ENCODE data around the gene DSCAM. TPM values are rescaled to one million over a fixed set of nuclear protein-coding genes. Genes with fewer than 3 reads are reported as not detected.

DSCAM gene
- total and polyA plus RNA-seq, 10 of the 15 experiments (the other 5 are each of a cell fraction or from before 2014, with no cell fraction given) = not detected

DNA sequence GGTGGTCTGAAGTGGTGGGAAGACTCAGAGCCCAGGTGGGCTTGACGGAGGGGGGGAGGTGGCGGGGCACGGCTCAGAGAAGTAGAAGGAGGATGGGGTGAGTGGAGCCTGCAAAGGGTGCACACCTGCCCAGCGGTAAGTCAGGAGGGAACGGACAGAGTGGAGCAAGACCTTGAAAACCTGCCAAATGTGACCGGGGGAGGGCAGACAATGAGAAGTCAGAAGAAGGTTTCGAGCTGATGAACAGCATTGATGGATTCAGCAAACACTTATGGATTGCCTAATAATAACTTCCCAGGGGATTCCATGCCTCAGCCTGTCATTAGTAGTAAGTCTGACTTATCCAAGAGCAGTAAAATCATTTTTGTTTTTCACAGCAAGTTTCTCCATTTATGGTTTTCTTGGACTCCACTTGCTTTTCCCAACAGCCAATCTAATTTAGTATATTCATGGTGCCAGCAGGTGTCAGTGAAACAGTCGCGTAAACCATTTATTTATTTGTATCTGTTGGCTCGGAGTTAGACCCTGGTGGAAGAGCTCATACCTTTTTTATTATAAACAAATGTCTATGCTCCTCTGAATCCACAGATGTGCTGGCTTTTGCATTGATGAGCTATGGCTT is 700.6 kb downstream of the DSCAM start:
- Histone ChIP-seq H3K27ac (ENCODE audit: control insufficient read depth, insufficient read depth) (no peak overlapping the region), H3K4me3 (no peak overlapping the region), H3K79me2 (ENCODE audit: control insufficient read depth, insufficient read depth, low read length) (no peaks in the 10 kb centered on the region), H2AFZ (ENCODE audit: control insufficient read depth, low read depth, low read length) (no peak overlapping the region), H3K4me2 (ENCODE audit: control insufficient read depth, insufficient read depth) (no peak overlapping the region), H3K36me3 (ENCODE audit: control insufficient read depth in 2 of 2, insufficient read depth in 2 of 2, low read length in 1 of 2) (no peaks in the 10 kb centered on the region), H4K20me1 (ENCODE audit: control insufficient read depth, insufficient read depth) (no peaks in the 10 kb centered on the region), H3K27me3 (replicated peaks in 1 of 2; ENCODE audit: control insufficient read depth in 2 of 2, insufficient read depth in 2 of 2, low read length in 1 of 2) (no peaks in the 10 kb centered on the region), H3K9me3 (replicated peaks; ENCODE audit: control insufficient read depth, insufficient read depth, low read length) (no peaks in the 10 kb centered on the region; the same call in 2 of the 3 replicates), H3K4me1 (ENCODE audit: control insufficient read depth, insufficient read depth, low read length) (no peaks in the 10 kb centered on the region), H3K9ac (ENCODE audit: control insufficient read depth, insufficient read depth, low read length) (no peak overlapping the region)
- no peak for TF ChIP-seq BMI1 (IDR thresholded peaks at IDR 0.05; ENCODE audit: borderline replicate concordance)
- no peak for TF ChIP-seq TCF3 (IDR thresholded peaks at IDR 0.05; ENCODE audit: borderline replicate concordance, insufficient read depth, low read depth, low read length)
- TF ChIP-seq, protein P1, sequence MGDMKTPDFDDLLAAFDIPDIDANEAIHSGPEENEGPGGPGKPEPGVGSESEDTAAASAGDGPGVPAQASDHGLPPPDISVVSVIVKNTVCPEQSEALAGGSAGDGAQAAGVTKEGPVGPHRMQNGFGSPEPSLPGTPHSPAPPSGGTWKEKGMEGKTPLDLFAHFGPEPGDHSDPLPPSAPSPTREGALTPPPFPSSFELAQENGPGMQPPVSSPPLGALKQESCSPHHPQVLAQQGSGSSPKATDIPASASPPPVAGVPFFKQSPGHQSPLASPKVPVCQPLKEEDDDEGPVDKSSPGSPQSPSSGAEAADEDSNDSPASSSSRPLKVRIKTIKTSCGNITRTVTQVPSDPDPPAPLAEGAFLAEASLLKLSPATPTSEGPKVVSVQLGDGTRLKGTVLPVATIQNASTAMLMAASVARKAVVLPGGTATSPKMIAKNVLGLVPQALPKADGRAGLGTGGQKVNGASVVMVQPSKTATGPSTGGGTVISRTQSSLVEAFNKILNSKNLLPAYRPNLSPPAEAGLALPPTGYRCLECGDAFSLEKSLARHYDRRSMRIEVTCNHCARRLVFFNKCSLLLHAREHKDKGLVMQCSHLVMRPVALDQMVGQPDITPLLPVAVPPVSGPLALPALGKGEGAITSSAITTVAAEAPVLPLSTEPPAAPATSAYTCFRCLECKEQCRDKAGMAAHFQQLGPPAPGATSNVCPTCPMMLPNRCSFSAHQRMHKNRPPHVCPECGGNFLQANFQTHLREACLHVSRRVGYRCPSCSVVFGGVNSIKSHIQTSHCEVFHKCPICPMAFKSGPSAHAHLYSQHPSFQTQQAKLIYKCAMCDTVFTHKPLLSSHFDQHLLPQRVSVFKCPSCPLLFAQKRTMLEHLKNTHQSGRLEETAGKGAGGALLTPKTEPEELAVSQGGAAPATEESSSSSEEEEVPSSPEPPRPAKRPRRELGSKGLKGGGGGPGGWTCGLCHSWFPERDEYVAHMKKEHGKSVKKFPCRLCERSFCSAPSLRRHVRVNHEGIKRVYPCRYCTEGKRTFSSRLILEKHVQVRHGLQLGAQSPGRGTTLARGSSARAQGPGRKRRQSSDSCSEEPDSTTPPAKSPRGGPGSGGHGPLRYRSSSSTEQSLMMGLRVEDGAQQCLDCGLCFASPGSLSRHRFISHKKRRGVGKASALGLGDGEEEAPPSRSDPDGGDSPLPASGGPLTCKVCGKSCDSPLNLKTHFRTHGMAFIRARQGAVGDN (IDR thresholded peaks at IDR 0.05) = no peak
- TF ChIP-seq, protein P2, sequence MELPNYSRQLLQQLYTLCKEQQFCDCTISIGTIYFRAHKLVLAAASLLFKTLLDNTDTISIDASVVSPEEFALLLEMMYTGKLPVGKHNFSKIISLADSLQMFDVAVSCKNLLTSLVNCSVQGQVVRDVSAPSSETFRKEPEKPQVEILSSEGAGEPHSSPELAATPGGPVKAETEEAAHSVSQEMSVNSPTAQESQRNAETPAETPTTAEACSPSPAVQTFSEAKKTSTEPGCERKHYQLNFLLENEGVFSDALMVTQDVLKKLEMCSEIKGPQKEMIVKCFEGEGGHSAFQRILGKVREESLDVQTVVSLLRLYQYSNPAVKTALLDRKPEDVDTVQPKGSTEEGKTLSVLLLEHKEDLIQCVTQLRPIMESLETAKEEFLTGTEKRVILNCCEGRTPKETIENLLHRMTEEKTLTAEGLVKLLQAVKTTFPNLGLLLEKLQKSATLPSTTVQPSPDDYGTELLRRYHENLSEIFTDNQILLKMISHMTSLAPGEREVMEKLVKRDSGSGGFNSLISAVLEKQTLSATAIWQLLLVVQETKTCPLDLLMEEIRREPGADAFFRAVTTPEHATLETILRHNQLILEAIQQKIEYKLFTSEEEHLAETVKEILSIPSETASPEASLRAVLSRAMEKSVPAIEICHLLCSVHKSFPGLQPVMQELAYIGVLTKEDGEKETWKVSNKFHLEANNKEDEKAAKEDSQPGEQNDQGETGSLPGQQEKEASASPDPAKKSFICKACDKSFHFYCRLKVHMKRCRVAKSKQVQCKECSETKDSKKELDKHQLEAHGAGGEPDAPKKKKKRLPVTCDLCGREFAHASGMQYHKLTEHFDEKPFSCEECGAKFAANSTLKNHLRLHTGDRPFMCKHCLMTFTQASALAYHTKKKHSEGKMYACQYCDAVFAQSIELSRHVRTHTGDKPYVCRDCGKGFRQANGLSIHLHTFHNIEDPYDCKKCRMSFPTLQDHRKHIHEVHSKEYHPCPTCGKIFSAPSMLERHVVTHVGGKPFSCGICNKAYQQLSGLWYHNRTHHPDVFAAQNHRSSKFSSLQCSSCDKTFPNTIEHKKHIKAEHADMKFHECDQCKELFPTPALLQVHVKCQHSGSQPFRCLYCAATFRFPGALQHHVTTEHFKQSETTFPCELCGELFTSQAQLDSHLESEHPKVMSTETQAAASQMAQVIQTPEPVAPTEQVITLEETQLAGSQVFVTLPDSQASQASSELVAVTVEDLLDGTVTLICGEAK (IDR thresholded peaks at IDR 0.05; ENCODE audit: borderline replicate concordance) = no peak
- TF ChIP-seq, protein P3, sequence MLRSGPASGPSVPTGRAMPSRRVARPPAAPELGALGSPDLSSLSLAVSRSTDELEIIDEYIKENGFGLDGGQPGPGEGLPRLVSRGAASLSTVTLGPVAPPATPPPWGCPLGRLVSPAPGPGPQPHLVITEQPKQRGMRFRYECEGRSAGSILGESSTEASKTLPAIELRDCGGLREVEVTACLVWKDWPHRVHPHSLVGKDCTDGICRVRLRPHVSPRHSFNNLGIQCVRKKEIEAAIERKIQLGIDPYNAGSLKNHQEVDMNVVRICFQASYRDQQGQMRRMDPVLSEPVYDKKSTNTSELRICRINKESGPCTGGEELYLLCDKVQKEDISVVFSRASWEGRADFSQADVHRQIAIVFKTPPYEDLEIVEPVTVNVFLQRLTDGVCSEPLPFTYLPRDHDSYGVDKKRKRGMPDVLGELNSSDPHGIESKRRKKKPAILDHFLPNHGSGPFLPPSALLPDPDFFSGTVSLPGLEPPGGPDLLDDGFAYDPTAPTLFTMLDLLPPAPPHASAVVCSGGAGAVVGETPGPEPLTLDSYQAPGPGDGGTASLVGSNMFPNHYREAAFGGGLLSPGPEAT (IDR thresholded peaks at IDR 0.05; ENCODE audit: low read depth) = no peak
- TF ChIP-seq, protein P4, sequence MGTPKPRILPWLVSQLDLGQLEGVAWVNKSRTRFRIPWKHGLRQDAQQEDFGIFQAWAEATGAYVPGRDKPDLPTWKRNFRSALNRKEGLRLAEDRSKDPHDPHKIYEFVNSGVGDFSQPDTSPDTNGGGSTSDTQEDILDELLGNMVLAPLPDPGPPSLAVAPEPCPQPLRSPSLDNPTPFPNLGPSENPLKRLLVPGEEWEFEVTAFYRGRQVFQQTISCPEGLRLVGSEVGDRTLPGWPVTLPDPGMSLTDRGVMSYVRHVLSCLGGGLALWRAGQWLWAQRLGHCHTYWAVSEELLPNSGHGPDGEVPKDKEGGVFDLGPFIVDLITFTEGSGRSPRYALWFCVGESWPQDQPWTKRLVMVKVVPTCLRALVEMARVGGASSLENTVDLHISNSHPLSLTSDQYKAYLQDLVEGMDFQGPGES (IDR thresholded peaks at IDR 0.05) = no peak
- TF ChIP-seq CTCF (IDR thresholded peaks at IDR 0.05 in 2 of 3, conservative IDR thresholded peaks at IDR 0.05 in 1 of 3; ENCODE audit: control insufficient read depth in 2 of 3, extremely low read depth in 1 of 3, insufficient read depth in 1 of 3, low read depth in 3 of 3, low read length in 3 of 3) = no peak
- intact Hi-C loops (cut with micrococcal nuclease; ENCODE audit: unreplicated experiment) (loop anchor here (2.0 kb wide), 1 partner anchor 922 kb away; no protein-coding TSS in a partner anchor), in situ Hi-C loops (cut with MboI) (no loop called here)
- DNase-seq (ENCODE audit: low read depth, low spot score) (no peak), ATAC-seq (no peak), FAIRE-seq (no peak)
- POLR2A ChIA-PET = no interaction called here
- CTCF ChIA-PET = no interaction called here
- SMC1A ChIA-PET (ENCODE audit: uncharacterized antibody, unreplicated experiment) = no interaction called here
- RAD21 ChIA-PET (ENCODE audit: unreplicated experiment) = no interaction called here
- no TSS peak for BruUV-seq (replicated peaks)
- WGBS (ENCODE audit: insufficient coverage, insufficient replicate concordance, low lambda C conversion rate, missing lambda C conversion rate) = 59% methylated on average over 10 of the region's 10 CpGs

Data from GM12878 (cell line).